ENCODE measurements around the gene ARL4A.
"Not testable (repeated sequence)": the region's sequence is repeated elsewhere in the genome, so short reads cannot be mapped to it uniquely, and the experiment has no call there.

DNA sequence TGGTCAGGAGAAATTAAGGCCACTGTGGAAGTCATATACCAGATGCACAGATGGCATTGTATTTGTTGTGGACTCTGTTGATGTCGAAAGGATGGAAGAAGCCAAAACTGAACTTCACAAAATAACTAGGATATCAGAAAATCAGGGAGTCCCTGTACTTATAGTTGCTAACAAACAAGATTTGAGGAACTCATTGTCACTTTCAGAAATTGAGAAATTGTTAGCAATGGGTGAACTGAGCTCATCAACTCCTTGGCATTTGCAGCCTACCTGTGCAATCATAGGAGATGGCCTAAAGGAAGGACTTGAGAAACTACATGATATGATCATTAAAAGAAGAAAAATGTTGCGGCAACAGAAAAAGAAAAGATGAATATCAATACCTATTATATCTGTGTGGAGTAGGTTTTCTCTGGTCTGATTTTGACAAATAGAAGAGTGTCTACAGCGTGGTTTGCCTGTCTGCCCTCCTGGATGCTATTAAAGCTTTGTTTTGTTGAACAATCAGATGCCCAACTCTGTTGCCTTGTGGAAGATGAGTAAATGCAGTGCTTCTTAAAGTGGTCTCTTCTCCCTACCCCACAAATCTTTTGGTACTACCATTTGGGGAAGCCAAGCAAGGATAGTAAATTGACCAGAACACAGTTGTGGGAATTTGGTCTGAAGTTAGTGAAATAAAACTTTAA lies 1.2 kb downstream of the ARL4A start:
- not testable (repeated sequence) for TF ChIP-seq POLR2A (IDR thresholded peaks at IDR 0.05; ENCODE audit: low read depth, low read length); FOS (IDR thresholded peaks at IDR 0.05; ENCODE audit: borderline replicate concordance, insufficient read depth, low read length); CTCF (IDR thresholded peaks at IDR 0.05; ENCODE audit: extremely low read depth in 1 of 2, insufficient read depth in 1 of 2, low read depth in 1 of 2, low read length in 2 of 2); EZH2 (IDR thresholded peaks at IDR 0.05; ENCODE audit: borderline replicate concordance, low read depth, low read length, severe bottlenecking); POLR2AphosphoS5 (IDR thresholded peaks at IDR 0.05; ENCODE audit: insufficient read depth, low read depth, low read length); MYC (IDR thresholded peaks at IDR 0.05; ENCODE audit: low read depth, low read length); GATA2 (IDR thresholded peaks at IDR 0.05; ENCODE audit: insufficient read depth, insufficient read length, low read depth, low read length); JUN (IDR thresholded peaks at IDR 0.05; ENCODE audit: borderline replicate concordance, insufficient read depth, insufficient read length, low read depth)
- TF ChIP-seq, protein P1, sequence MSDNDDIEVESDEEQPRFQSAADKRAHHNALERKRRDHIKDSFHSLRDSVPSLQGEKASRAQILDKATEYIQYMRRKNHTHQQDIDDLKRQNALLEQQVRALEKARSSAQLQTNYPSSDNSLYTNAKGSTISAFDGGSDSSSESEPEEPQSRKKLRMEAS (IDR thresholded peaks at IDR 0.05; ENCODE audit: insufficient read depth, insufficient read length), result not testable (repeated sequence)
